ENCODE data around the gene SHISA9.

SHISA9 gene

GRCh38 chr16:12881182-12881581 lies 20.2 kb upstream of the SHISA9 start:
- TF ChIP-seq CTCF (IDR thresholded peaks at IDR 0.05; ENCODE audit: low read depth, low read length, missing control alignments) = no peak
- no peak for DNase-seq (ENCODE audit: extremely low read depth, low read depth)
- H3K4me3 ChIP-seq (replicated peaks; ENCODE audit: low read depth, low read length) = no peak overlapping the region

GRCh38 chr16:12881740-12882139 lies 19.7 kb upstream of the SHISA9 start:
- DNase-seq (ENCODE audit: extremely low read depth, low read depth) = no peak
- TF ChIP-seq CTCF (IDR thresholded peaks at IDR 0.05; ENCODE audit: low read depth, low read length, missing control alignments) = no peak

GRCh38 chr16:12885742-12886141 lies 15.7 kb upstream of the SHISA9 start:
- no peak for DNase-seq (ENCODE audit: extremely low read depth, low read depth)
- H3K4me3 ChIP-seq (replicated peaks; ENCODE audit: low read depth, low read length) = no peak overlapping the region
- TF ChIP-seq CTCF (IDR thresholded peaks at IDR 0.05; ENCODE audit: low read depth, low read length, missing control alignments) = no peak

More at GRCh38 chr16:12881740-12882139, 19.7 kb upstream of the SHISA9 start:
- no peak overlapping the region for H3K4me3 ChIP-seq (replicated peaks; ENCODE audit: low read depth, low read length)

- TF ChIP-seq CTCF (IDR thresholded peaks at IDR 0.05; ENCODE audit: low read depth, low read length, missing control alignments) = no peak
- H3K4me3 ChIP-seq (replicated peaks; ENCODE audit: low read depth, low read length) = no peak overlapping the region
- DNase-seq (ENCODE audit: extremely low read depth, low read depth) = no peak
These were observed 9.6 kb upstream of the SHISA9 start for GRCh38 chr16:12891836-12892235.

- H3K4me3 ChIP-seq (replicated peaks; ENCODE audit: low read depth, low read length) = no peak overlapping the region
- DNase-seq (ENCODE audit: extremely low read depth, low read depth) = no peak
- TF ChIP-seq CTCF (IDR thresholded peaks at IDR 0.05; ENCODE audit: low read depth, low read length, missing control alignments) = no peak
These were observed 8.2 kb upstream of the SHISA9 start for GRCh38 chr16:12893050-12893750.

GRCh38 chr16:12896562-12896961 lies 4.8 kb upstream of the SHISA9 start:
- TF ChIP-seq CTCF (IDR thresholded peaks at IDR 0.05; ENCODE audit: low read depth, low read length, missing control alignments) = peak; percentile 44
- peak; percentile 6 for DNase-seq (ENCODE audit: extremely low read depth, low read depth)
- H3K4me3 ChIP-seq (replicated peaks; ENCODE audit: low read depth, low read length) = no peak overlapping the region

GRCh38 chr16:12898551-12898950 lies 2.8 kb upstream of the SHISA9 start:
- no peak overlapping the region for H3K4me3 ChIP-seq (replicated peaks; ENCODE audit: low read depth, low read length)
- DNase-seq (ENCODE audit: extremely low read depth, low read depth) = no peak
- TF ChIP-seq CTCF (IDR thresholded peaks at IDR 0.05; ENCODE audit: low read depth, low read length, missing control alignments) = no peak

Measured in HFF-Myc (cell line).